ENCODE measurements around the gene ANKZF1.

The ANKZF1 gene

GRCh38 chr2:219228041-219228910 lies 1.3 kb upstream of the ANKZF1 start:
- DNase-seq, result no peak

GRCh38 chr2:219228911-219229304 lies 698 bp upstream of the ANKZF1 start:
- DNase-seq, result no peak

- peak; percentile 65 for DNase-seq
These were observed 494 bp downstream of the ANKZF1 start for GRCh38 chr2:219230059-219230540.

- no peak for DNase-seq
These were observed 4.7 kb downstream of the ANKZF1 start for GRCh38 chr2:219234331-219234730.

GRCh38 chr2:219243291-219243761 lies 13.7 kb downstream of the ANKZF1 start:
- DNase-seq, result no peak

GRCh38 chr2:219244789-219245147 lies 15.2 kb downstream of the ANKZF1 start:
- DNase-seq, result no peak

GRCh38 chr2:219245148-219245898 lies 15.7 kb downstream of the ANKZF1 start, which contains the start of the genes GLB1L and STK16:
TSS of gene GLB1L (minus strand) at chr2:219245444. CDS start at chr2:219243573, 1,871 bp downstream.
TSS of gene STK16 (plus strand) at chr2:219245479. CDS start at chr2:219246000, 521 bp downstream.
- peak; percentile 92 for DNase-seq

- no peak for DNase-seq
These were observed 16.3 kb downstream of the ANKZF1 start for GRCh38 chr2:219245899-219246230.

GRCh38 chr2:219246559-219246958 lies 17.0 kb downstream of the ANKZF1 start:
- no peak for DNase-seq

- no peak for DNase-seq
These were observed 18.4 kb downstream of the ANKZF1 start for GRCh38 chr2:219247678-219248642.

GRCh38 chr2:219248845-219249202 lies 19.2 kb downstream of the ANKZF1 start:
- DNase-seq, result no peak

- peak; percentile 82 for DNase-seq
These were observed 19.8 kb downstream of the ANKZF1 start for GRCh38 chr2:219249203-219249980.

- no peak for DNase-seq
These were observed 20.6 kb downstream of the ANKZF1 start for GRCh38 chr2:219250049-219250781.

- peak; percentile 69 for DNase-seq
These were observed 22.1 kb downstream of the ANKZF1 start for GRCh38 chr2:219251656-219252055.

GRCh38 chr2:219252084-219252483 lies 22.5 kb downstream of the ANKZF1 start:
- no peak for DNase-seq

GRCh38 chr2:219252570-219252899 lies 22.9 kb downstream of the ANKZF1 start:
- no peak for DNase-seq

- DNase-seq, result no peak
These were observed 23.5 kb downstream of the ANKZF1 start, which contains the start of gene TUBA4B for GRCh38 chr2:219252900-219253752. TSS of gene TUBA4B (plus strand) at chr2:219253243. CDS start at chr2:219253408, 165 bp downstream.

- peak; percentile 55 for DNase-seq
These were observed 24.4 kb downstream of the ANKZF1 start, which contains the start of gene TUBA4A for GRCh38 chr2:219253753-219254589. TSS of gene TUBA4A (minus strand) at chr2:219253918. CDS start at chr2:219253858, 60 bp downstream.
